ENCODE data around the gene NASP. TPM values are rescaled to one million over a fixed set of nuclear protein-coding genes. Genes with fewer than 3 reads are reported as not detected.

The NASP gene
- total and polyA plus RNA-seq, 2 of the 13 experiments (the other 11 are each of a cell fraction or from before 2014, with no cell fraction given): 132 to 256 TPM

GRCh38 chr1:45569962-45570581 is 13.8 kb upstream of the NASP start (continued):
- TF ChIP-seq ZBTB40 (IDR thresholded peaks at IDR 0.05): no peak
- no peak for TF ChIP-seq ZBTB40 (CRISPR knock-in tag; IDR thresholded peaks at IDR 0.05)
- no peak for TF ChIP-seq GATAD2A (CRISPR knock-in tag; IDR thresholded peaks at IDR 0.05)
- 0 out of 2 replicates have a peak, but pooled peaks have one; percentile 41 for TF ChIP-seq ZBTB25 (CRISPR knock-in tag; IDR thresholded peaks at IDR 0.05)
- TF ChIP-seq ETV5 (CRISPR knock-in tag; IDR thresholded peaks at IDR 0.05; ENCODE audit: borderline replicate concordance): 0 out of 2 replicates have a peak, but pooled peaks have one; percentile 10
- peak; percentile 34; the same call in 1 of the 2 replicates for TF ChIP-seq MAX (IDR thresholded peaks at IDR 0.05)
- TF ChIP-seq ZSCAN30 (CRISPR knock-in tag; IDR thresholded peaks at IDR 0.05): peak; percentile 42; the same call in 1 of the 2 replicates
- TF ChIP-seq ZNF652 (CRISPR knock-in tag; IDR thresholded peaks at IDR 0.05; ENCODE audit: borderline replicate concordance, low read depth): peak; percentile 34; the same call in 1 of the 2 replicates
- peak; percentile 89 for TF ChIP-seq SMC3 (IDR thresholded peaks at IDR 0.05; ENCODE audit: low read length)
- TF ChIP-seq ZIK1 (CRISPR knock-in tag; IDR thresholded peaks at IDR 0.05; ENCODE audit: borderline replicate concordance, low read depth): no peak
- TF ChIP-seq STAG1 (CRISPR knock-in tag; IDR thresholded peaks at IDR 0.05): peak; percentile 95
- TF ChIP-seq ZMAT3 (CRISPR knock-in tag; conservative IDR thresholded peaks at IDR 0.05): 0 out of 2 replicates have a peak, but pooled peaks have one; percentile 32
- TF ChIP-seq EED (CRISPR knock-in tag; IDR thresholded peaks at IDR 0.05): no peak
- peak; percentile 39; the same call in 1 of the 2 replicates for TF ChIP-seq ZFP91 (CRISPR knock-in tag; IDR thresholded peaks at IDR 0.05; ENCODE audit: borderline replicate concordance)
- TF ChIP-seq MEF2D (CRISPR knock-in tag; IDR thresholded peaks at IDR 0.05): no peak
- peak; percentile 23; the same call in 1 of the 2 replicates for TF ChIP-seq SSRP1 (CRISPR knock-in tag; IDR thresholded peaks at IDR 0.05)
- 0 out of 2 replicates have a peak, but pooled peaks have one; percentile 13 for TF ChIP-seq HNF1B (CRISPR knock-in tag; IDR thresholded peaks at IDR 0.05)

All from HepG2 (cell line).